T-helper 2 cell treated with Interferon-gamma antibody and Interleukin-4, amounts not matched to agents 5 μg/mL and 100 μg/mL, for 36 hours (primary cell): ENCODE data around the gene ITM2B.

Source experiments
- DNase-seq: peaks from one replicate; pipeline ENCODE4 v3.0.0; 2021; ENCODE audit warnings: low spot score
- H3K27ac Mint-ChIP-seq: one replicate; pipeline ENCODE4 v1.8.0; 2021; ENCODE audit warnings: mild to moderate bottlenecking, mixed read lengths
- H3K27me3 Mint-ChIP-seq: one replicate; pipeline ENCODE4 v1.8.0; 2021; ENCODE audit warnings: low read depth, mixed read lengths
- H3K36me3 Mint-ChIP-seq: one replicate; pipeline ENCODE4 v1.8.0; 2021; ENCODE audit warnings: low read depth, mixed read lengths
- H3K4me1 Mint-ChIP-seq: one replicate; pipeline ENCODE4 v1.8.0; 2021; ENCODE audit warnings: low read depth, mixed read lengths
- H3K4me3 Mint-ChIP-seq: one replicate; pipeline ENCODE4 v1.8.0; 2022; ENCODE audit warnings: mild to moderate bottlenecking, moderate library complexity, mixed read lengths
- H3K9me3 Mint-ChIP-seq: one replicate; pipeline ENCODE4 v1.8.0; 2021; ENCODE audit warnings: mixed read lengths

Gene ITM2B

DNA sequence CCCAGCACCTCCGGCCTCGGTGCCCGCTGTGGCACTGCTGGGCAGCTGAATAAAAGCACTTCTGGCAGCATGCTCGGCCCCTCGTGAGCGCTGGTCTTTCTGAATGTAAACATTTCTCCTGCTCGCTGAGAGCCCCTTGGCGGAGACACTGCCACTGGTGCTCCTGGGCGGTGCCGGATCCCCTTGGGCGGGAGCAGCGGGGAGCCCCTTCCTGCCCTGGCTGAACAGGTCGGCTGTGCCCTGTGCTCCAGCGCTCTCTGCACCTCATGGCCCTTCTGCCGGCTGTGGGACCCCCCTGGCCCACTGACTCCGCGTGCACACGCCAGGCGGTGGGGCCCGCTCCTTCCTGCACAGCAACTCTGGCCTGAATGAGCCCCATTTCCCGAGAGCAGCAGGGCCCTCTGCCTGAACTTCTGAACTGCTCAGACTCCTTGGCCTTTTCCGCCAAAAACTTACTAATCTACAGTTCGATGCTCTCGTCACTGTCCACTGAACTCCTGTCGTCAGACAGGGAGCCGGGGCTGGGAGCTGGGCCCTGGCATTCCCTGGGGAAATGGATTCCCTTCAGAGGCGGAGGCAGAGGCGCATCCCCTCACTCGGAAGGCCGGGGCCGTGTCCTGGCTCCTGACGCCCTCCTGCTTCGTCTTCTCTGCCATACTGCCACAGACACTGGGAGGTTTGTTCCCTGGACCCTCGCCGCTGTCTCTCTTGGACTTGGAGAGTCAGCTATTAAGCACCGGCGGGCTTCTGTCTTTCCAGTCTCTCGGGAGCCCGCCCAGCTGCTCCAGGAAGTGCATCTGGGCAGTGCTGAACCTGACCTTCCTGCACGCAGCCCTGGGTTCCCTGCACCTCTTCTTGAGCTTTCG is 84.7 kb downstream of the ITM2B start:
- peaks cover 7% of the 10 kb centered on the region for H3K27me3 Mint-ChIP-seq
- H3K36me3 Mint-ChIP-seq, result peaks cover 73% of the 10 kb centered on the region
- H3K9me3 Mint-ChIP-seq, result peaks cover 22% of the 10 kb centered on the region
- H3K4me1 Mint-ChIP-seq, result peaks cover 18% of the 10 kb centered on the region
- no peak overlapping the region for H3K27ac Mint-ChIP-seq
- H3K4me3 Mint-ChIP-seq, result no peak overlapping the region
- no peak for DNase-seq

DNA sequence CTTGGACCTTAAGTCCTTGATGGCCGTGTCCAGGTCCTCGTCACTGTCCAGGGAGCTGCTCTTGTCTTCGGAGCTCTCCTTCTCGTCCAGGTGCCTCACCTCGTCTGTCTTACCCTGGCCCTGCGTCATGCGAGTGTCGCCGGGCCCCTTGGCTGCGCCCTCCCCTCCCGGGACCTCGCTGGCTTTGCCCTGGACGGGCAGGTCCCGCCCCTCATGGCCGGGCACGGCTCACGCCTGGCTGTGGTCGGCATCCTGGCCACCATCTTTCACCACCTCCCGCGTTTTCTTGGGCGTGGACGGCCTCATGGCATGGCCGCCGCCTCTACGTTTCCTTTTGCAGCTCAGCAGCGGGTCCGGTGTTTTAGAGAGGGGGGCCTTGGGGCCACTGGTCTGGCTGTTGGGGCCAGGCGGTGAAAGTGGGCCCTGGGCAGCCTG is 85.4 kb downstream of the ITM2B start:
- no peak for DNase-seq
- peaks cover 28% of the 10 kb centered on the region for H3K9me3 Mint-ChIP-seq
- H3K36me3 Mint-ChIP-seq, result peaks cover 72% of the 10 kb centered on the region
- H3K4me3 Mint-ChIP-seq, result no peak overlapping the region
- peaks cover 19% of the 10 kb centered on the region for H3K4me1 Mint-ChIP-seq
- no peak overlapping the region for H3K27ac Mint-ChIP-seq
- peaks cover 7% of the 10 kb centered on the region for H3K27me3 Mint-ChIP-seq

DNA sequence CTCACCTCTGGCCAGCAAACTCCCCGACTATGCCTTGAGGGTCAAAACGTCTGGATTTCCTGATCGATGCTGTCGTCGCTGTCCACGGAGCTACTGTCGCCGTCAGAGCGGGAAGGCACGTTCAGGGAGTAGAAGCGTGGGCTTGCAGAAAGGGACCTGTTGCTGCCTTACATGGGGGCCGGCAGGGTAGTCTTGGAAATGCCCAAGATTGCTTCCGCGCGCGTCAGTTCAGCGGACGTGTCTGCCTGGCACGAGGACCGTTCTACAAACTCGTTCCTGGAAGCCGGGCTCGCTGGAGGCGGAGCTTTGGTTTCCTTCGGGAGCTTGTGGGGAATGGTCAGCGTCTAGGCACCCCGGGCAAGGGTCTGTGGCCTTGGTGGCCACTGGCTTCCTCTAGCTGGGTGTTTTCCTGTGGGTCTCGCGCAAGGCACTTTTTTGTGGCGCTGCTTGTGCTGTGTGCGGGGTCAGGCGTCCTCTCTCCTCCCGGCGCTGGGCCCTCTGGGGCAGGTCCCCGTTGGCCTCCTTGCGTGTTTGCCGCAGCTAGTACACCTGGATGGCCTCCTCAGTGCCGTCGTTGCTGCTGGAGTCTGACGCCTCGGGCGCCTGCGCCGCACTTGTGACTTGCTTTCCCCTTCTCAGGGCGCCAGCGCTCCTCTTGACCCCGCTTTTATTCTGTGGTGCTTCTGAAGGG is 86.0 kb downstream of the ITM2B start:
- H3K4me1 Mint-ChIP-seq, result peaks cover 19% of the 10 kb centered on the region
- H3K36me3 Mint-ChIP-seq, result peaks cover 71% of the 10 kb centered on the region
- H3K27me3 Mint-ChIP-seq, result peaks cover 7% of the 10 kb centered on the region
- peaks cover 29% of the 10 kb centered on the region for H3K9me3 Mint-ChIP-seq
- DNase-seq, result no peak
- no peak overlapping the region for H3K27ac Mint-ChIP-seq
- H3K4me3 Mint-ChIP-seq, result peak overlapping the region; percentile 68
